ENCODE measurements around the gene PSMD14. TPM values are rescaled to one million over a fixed set of nuclear protein-coding genes. Genes with fewer than 3 reads are reported as not detected.

The PSMD14 gene
- total RNA-seq, 1 donor from 2014 or later, result 109 TPM

- no peak for DNase-seq (ENCODE audit: low read depth)
Observed at GRCh38 chr2:161362568-161363166, 54.4 kb downstream of the PSMD14 start.

GRCh38 chr2:161367675-161368074 lies 59.5 kb downstream of the PSMD14 start:
- DNase-seq (ENCODE audit: low read depth), result no peak
- no peak for TF ChIP-seq CTCF (IDR thresholded peaks at IDR 0.05; ENCODE audit: insufficient read depth, low read length, poor library complexity, severe bottlenecking)
- H3K27me3 ChIP-seq (ENCODE audit: control insufficient read depth, insufficient read depth, low read length), result no peaks in the 10 kb centered on the region
- no peak overlapping the region for H3K4me3 ChIP-seq (ENCODE audit: low read depth, low read length)
- H3K36me3 ChIP-seq (ENCODE audit: control insufficient read depth, insufficient read depth, low read length), result peaks cover 1% of the 10 kb centered on the region

More at GRCh38 chr2:161362568-161363166, 54.4 kb downstream of the PSMD14 start:
- peaks cover 1% of the 10 kb centered on the region for H3K36me3 ChIP-seq (ENCODE audit: control insufficient read depth, insufficient read depth, low read length)
- H3K27me3 ChIP-seq (ENCODE audit: control insufficient read depth, insufficient read depth, low read length), result no peaks in the 10 kb centered on the region
- TF ChIP-seq CTCF (IDR thresholded peaks at IDR 0.05; ENCODE audit: insufficient read depth, low read length, poor library complexity, severe bottlenecking), result no peak
- no peak overlapping the region for H3K4me3 ChIP-seq (ENCODE audit: low read depth, low read length)

- no peak for TF ChIP-seq CTCF (IDR thresholded peaks at IDR 0.05; ENCODE audit: insufficient read depth, low read length, poor library complexity, severe bottlenecking)
- no peaks in the 10 kb centered on the region for H3K27me3 ChIP-seq (ENCODE audit: control insufficient read depth, insufficient read depth, low read length)
- peaks cover 1% of the 10 kb centered on the region for H3K36me3 ChIP-seq (ENCODE audit: control insufficient read depth, insufficient read depth, low read length)
- DNase-seq (ENCODE audit: low read depth), result no peak
- no peak overlapping the region for H3K4me3 ChIP-seq (ENCODE audit: low read depth, low read length)
Observed at GRCh38 chr2:161369311-161369710, 61.1 kb downstream of the PSMD14 start.

- Histone ChIP-seq H3K4me3 (ENCODE audit: low read depth, low read length) (no peak overlapping the region), H3K27me3 (ENCODE audit: control insufficient read depth, insufficient read depth, low read length) (no peaks in the 10 kb centered on the region), H3K36me3 (ENCODE audit: control insufficient read depth, insufficient read depth, low read length) (no peaks in the 10 kb centered on the region)
- no peak for DNase-seq (ENCODE audit: low read depth)
- no peak for TF ChIP-seq CTCF (IDR thresholded peaks at IDR 0.05; ENCODE audit: insufficient read depth, low read length, poor library complexity, severe bottlenecking)
Observed at GRCh38 chr2:161370981-161371380, 62.8 kb downstream of the PSMD14 start.

- no peak for TF ChIP-seq CTCF (IDR thresholded peaks at IDR 0.05; ENCODE audit: insufficient read depth, low read length, poor library complexity, severe bottlenecking)
- H3K36me3 ChIP-seq (ENCODE audit: control insufficient read depth, insufficient read depth, low read length), result no peaks in the 10 kb centered on the region
- DNase-seq (ENCODE audit: low read depth), result no peak
- H3K27me3 ChIP-seq (ENCODE audit: control insufficient read depth, insufficient read depth, low read length), result no peaks in the 10 kb centered on the region
- no peak overlapping the region for H3K4me3 ChIP-seq (ENCODE audit: low read depth, low read length)
Observed at GRCh38 chr2:161371869-161372268, 63.6 kb downstream of the PSMD14 start.

- peak; percentile 10 for DNase-seq (ENCODE audit: low read depth)
- H3K27me3 ChIP-seq (ENCODE audit: control insufficient read depth, insufficient read depth, low read length), result no peaks in the 10 kb centered on the region
- no peak overlapping the region for H3K4me3 ChIP-seq (ENCODE audit: low read depth, low read length)
- H3K36me3 ChIP-seq (ENCODE audit: control insufficient read depth, insufficient read depth, low read length), result no peaks in the 10 kb centered on the region
- no peak for TF ChIP-seq CTCF (IDR thresholded peaks at IDR 0.05; ENCODE audit: insufficient read depth, low read length, poor library complexity, severe bottlenecking)
Observed at GRCh38 chr2:161373942-161374341, 65.7 kb downstream of the PSMD14 start.

Data from kidney epithelial cell (primary cell).